Measurements from ENCODE around the gene CPLX4.

DNA sequence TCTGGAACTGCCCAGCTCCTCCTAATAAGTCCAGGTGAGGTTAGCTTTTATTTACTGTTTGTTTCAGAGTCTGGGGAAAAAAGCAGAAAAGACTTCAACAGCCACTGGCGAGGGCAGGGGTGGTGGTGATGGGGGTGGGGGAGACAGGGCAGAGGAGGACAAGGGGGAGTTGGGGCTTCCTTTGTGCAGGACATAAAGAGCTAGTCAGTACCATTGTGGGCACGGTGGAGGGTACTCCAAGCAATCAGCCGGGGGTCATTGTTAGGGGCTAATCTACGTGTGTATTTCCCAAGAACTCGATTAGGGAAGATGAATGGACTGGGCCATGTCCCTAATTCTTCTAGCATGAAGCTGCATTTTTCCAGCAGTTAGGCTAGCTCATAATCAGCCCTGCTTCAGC is 42.4 kb downstream of the CPLX4 start:
- TF ChIP-seq, protein P1, sequence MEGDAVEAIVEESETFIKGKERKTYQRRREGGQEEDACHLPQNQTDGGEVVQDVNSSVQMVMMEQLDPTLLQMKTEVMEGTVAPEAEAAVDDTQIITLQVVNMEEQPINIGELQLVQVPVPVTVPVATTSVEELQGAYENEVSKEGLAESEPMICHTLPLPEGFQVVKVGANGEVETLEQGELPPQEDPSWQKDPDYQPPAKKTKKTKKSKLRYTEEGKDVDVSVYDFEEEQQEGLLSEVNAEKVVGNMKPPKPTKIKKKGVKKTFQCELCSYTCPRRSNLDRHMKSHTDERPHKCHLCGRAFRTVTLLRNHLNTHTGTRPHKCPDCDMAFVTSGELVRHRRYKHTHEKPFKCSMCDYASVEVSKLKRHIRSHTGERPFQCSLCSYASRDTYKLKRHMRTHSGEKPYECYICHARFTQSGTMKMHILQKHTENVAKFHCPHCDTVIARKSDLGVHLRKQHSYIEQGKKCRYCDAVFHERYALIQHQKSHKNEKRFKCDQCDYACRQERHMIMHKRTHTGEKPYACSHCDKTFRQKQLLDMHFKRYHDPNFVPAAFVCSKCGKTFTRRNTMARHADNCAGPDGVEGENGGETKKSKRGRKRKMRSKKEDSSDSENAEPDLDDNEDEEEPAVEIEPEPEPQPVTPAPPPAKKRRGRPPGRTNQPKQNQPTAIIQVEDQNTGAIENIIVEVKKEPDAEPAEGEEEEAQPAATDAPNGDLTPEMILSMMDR (IDR thresholded peaks at IDR 0.05): no peak
- TF ChIP-seq POLR2A (IDR thresholded peaks at IDR 0.05) (no peak), EP300 (IDR thresholded peaks at IDR 0.05) (no peak)

Data from tibial nerve (tissue), 4 donors.